Activated T-cell treated with anti-CD3 and anti-CD28 coated beads, Interleukin-2, amount 50 U/mL, for 24 hours (primary cell): ENCODE results near the gene ERCC2.
"Not testable (repeated sequence)": the region's sequence is repeated elsewhere in the genome, so short reads cannot be mapped to it uniquely, and the experiment has no call there.

Experiments
- DNase-seq: peaks from one replicate; pipeline ENCODE4 v3.0.0-alpha.2; 2020
- H3K27ac Mint-ChIP-seq: 2 replicates; pipeline ENCODE4 v1.8.0; 2020; ENCODE audit warnings: mild to moderate bottlenecking, mixed read lengths
- H3K27me3 Mint-ChIP-seq: 2 replicates; pipeline ENCODE4 v1.8.0; 2020; ENCODE audit warnings: mixed read lengths
- H3K36me3 Mint-ChIP-seq: 2 replicates; pipeline ENCODE4 v1.8.0; 2020; ENCODE audit warnings: low read depth, mixed read lengths
- H3K4me1 Mint-ChIP-seq: 2 replicates; pipeline ENCODE4 v1.8.0; 2020; ENCODE audit warnings: low read depth, mixed read lengths
- H3K4me3 Mint-ChIP-seq: 2 replicates; pipeline ENCODE4 v1.8.0; 2020; ENCODE audit warnings: mild to moderate bottlenecking, moderate library complexity, mixed read lengths
- H3K9me3 Mint-ChIP-seq: 2 replicates; pipeline ENCODE4 v1.8.0; 2020; ENCODE audit warnings: mixed read lengths

The ERCC2 gene

GRCh38 chr19:45370410-45371204, at the start of gene ERCC2:
TSS of gene ERCC2 (minus strand) at chr19:45370573. CDS start at chr19:45370540, 33 bp downstream.
- peaks cover 12% of the 10 kb centered on the region for H3K36me3 Mint-ChIP-seq
- DNase-seq = peak; percentile 100
- H3K4me3 Mint-ChIP-seq = peak within 1 kb of the TSS; percentile 84
- H3K27me3 Mint-ChIP-seq = no peaks in the 10 kb centered on the region
- H3K4me1 Mint-ChIP-seq = peaks cover 14% of the 10 kb centered on the region
- peak within 1 kb of the TSS; percentile 99 for H3K27ac Mint-ChIP-seq
- H3K9me3 Mint-ChIP-seq = no peaks in the 10 kb centered on the region

GRCh38 chr19:45419895-45420294, 49.5 kb upstream of the ERCC2 start:
- Mint-ChIP-seq H3K9me3 (no peaks in the 10 kb centered on the region), H3K36me3 (peaks cover 79% of the 10 kb centered on the region), H3K27me3 (no peaks in the 10 kb centered on the region), H3K4me3 (no peak overlapping the region), H3K4me1 (peaks cover 47% of the 10 kb centered on the region), H3K27ac (no peak overlapping the region)
- no peak for DNase-seq

DNA sequence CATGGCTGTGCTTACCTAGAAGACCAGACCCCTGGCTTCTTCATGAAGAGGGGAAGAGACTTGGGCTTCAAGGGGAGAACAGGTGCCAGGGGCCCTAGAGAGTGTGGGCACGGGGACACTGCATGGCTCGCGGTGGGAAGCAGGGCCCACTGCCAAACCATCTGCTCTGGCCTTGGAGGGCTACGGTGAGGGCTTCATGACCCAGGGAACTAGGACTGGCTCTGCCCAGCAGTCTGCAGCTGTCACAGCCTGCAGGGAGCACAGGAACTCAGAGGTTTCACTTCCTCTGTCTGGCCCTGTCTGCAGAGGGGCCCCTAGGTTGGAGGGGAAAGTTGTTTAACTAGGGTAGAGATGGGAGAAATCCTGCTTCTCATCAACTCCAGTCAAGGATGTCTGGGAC, 49.0 kb upstream of the ERCC2 start:
- no peaks in the 10 kb centered on the region for H3K9me3 Mint-ChIP-seq
- peaks cover 43% of the 10 kb centered on the region for H3K4me1 Mint-ChIP-seq
- H3K27ac Mint-ChIP-seq = peak overlapping the region; percentile 61
- H3K36me3 Mint-ChIP-seq = peaks cover 84% of the 10 kb centered on the region
- no peak for DNase-seq
- no peak overlapping the region for H3K4me3 Mint-ChIP-seq
- H3K27me3 Mint-ChIP-seq = no peaks in the 10 kb centered on the region

GRCh38 chr19:45418802-45419201, 48.4 kb upstream of the ERCC2 start:
- H3K27ac Mint-ChIP-seq = peak overlapping the region; percentile 61

GRCh38 chr19:45417151-45417550, 46.8 kb upstream of the ERCC2 start:
- Mint-ChIP-seq H3K4me3 (no peak overlapping the region), H3K27ac (no peak overlapping the region), H3K27me3 (no peaks in the 10 kb centered on the region), H3K4me1 (peaks cover 23% of the 10 kb centered on the region), H3K9me3 (no peaks in the 10 kb centered on the region), H3K36me3 (peaks cover 91% of the 10 kb centered on the region)
- no peak for DNase-seq

More at GRCh38 chr19:45418802-45419201, 48.4 kb upstream of the ERCC2 start:
- H3K4me1 Mint-ChIP-seq = peaks cover 37% of the 10 kb centered on the region
- DNase-seq = no peak
- H3K9me3 Mint-ChIP-seq = no peaks in the 10 kb centered on the region
- H3K4me3 Mint-ChIP-seq = no peak overlapping the region
- H3K27me3 Mint-ChIP-seq = no peaks in the 10 kb centered on the region
- H3K36me3 Mint-ChIP-seq = peaks cover 87% of the 10 kb centered on the region

GRCh38 chr19:45414468-45414867, 44.1 kb upstream of the ERCC2 start:
- H3K9me3 Mint-ChIP-seq = no peaks in the 10 kb centered on the region
- H3K4me1 Mint-ChIP-seq = peaks cover 7% of the 10 kb centered on the region
- no peaks in the 10 kb centered on the region for H3K27me3 Mint-ChIP-seq
- no peak for DNase-seq
- no peak overlapping the region for H3K27ac Mint-ChIP-seq
- H3K36me3 Mint-ChIP-seq = peaks cover 88% of the 10 kb centered on the region
- no peak overlapping the region for H3K4me3 Mint-ChIP-seq

DNA sequence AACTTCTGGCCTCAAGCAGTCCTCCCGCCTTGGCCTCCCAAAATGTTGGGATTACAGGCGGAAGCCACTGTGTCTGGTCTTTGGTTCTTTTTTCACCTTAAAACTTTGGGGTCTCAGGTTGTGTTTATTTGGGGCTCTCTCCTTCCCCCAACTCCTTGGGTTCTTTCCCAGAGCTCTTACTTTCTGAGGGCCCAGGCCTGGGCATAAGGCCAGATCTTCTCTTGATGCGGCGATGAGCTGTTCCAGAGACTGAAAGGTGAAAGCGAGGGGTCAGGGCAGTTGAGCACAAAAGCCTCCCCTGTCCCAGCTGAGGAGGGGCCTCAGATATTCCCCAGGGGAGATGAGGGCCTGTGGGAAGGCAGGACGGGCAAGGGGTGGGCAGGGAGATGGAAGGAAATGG, 43.1 kb upstream of the ERCC2 start:
- H3K27ac Mint-ChIP-seq = no peak overlapping the region
- no peak for DNase-seq
- no peaks in the 10 kb centered on the region for H3K27me3 Mint-ChIP-seq
- no peaks in the 10 kb centered on the region for H3K9me3 Mint-ChIP-seq
- H3K4me3 Mint-ChIP-seq = no peak overlapping the region
- H3K36me3 Mint-ChIP-seq = peaks cover 88% of the 10 kb centered on the region
- H3K4me1 Mint-ChIP-seq = peaks cover 12% of the 10 kb centered on the region

DNA sequence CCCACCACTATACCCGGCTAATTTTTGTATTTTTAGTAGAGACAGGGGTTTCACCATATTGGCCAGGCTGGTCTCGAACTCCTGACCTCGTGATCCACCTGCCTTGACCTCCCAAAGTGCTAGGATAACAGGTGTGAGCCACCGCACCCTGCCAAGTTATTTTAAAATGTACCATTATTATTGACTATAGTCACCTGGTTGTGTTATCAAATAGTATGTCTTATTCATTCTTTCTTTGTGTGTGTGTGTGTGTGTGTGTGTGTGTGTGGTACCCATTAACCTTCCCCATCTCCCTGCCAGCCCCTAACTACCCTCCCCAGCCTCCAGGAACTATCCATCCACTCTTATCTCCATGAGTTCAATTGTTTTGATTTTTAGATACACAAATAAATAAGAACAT, 40.0 kb upstream of the ERCC2 start:
- not testable (repeated sequence) for H3K27ac Mint-ChIP-seq, DNase-seq, H3K4me3 Mint-ChIP-seq, H3K9me3 Mint-ChIP-seq, H3K27me3 Mint-ChIP-seq
- Mint-ChIP-seq H3K36me3 (peaks cover 80% of the 10 kb centered on the region), H3K4me1 (peaks cover 36% of the 10 kb centered on the region)

DNA sequence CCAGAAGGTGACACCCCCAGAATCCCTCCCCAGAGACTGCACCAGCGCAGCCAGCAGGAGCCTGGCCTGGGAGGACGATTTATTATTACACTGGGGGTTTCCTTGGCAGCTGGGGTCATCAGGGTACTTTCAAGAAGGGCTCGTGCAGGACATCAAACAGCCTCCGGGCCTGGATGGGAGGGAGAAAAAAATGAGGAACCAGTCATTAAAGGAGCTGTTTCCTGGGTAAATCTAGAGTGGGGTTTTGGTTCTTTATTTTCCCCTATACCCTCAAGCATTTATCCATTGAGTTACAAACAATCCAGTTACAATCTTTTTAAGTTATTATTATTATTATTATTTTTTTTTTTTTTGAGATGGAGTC, 39.2 kb upstream of the ERCC2 start:
- no peak for DNase-seq
- Mint-ChIP-seq H3K27ac (peak overlapping the region; percentile 22), H3K36me3 (peaks cover 73% of the 10 kb centered on the region), H3K27me3 (peaks cover 8% of the 10 kb centered on the region), H3K4me1 (peaks cover 44% of the 10 kb centered on the region), H3K4me3 (no peak overlapping the region), H3K9me3 (no peaks in the 10 kb centered on the region)

DNA sequence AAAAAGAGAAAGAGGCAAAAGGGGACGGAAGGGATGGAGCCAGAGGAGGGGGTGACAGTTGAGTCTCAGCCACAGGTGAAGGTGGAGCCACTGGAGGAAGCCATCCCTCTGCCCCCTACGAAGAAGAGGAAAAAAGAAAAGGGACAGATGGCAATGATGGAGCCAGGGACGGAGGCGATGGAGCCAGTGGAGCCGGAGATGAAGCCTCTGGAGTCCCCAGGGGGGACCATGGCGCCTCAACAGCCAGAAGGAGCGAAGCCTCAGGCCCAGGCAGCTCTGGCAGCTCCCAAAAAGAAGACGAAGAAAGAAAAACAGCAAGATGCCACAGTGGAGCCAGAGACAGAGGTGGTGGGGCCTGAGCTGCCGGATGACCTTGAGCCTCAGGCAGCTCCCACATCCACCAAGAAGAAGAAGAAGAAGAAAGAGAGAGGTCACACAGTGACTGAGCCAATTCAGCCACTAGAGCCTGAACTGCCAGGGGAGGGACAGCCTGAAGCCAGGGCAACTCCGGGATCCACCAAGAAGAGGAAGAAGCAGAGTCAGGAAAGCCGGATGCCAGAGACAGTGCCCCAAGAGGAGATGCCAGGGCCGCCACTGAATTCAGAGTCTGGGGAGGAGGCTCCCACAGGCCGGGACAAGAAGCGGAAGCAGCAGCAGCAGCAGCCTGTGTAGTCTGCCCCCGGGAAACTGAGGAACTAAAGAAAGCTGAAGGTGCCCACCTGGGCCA, 38.6 kb upstream of the ERCC2 start:
- no peak overlapping the region for H3K4me3 Mint-ChIP-seq
- peaks cover 68% of the 10 kb centered on the region for H3K36me3 Mint-ChIP-seq
- peaks cover 50% of the 10 kb centered on the region for H3K4me1 Mint-ChIP-seq
- DNase-seq = no peak
- peak overlapping the region; percentile 35 for H3K27ac Mint-ChIP-seq
- H3K9me3 Mint-ChIP-seq = no peaks in the 10 kb centered on the region
- H3K27me3 Mint-ChIP-seq = peaks cover 14% of the 10 kb centered on the region

- Mint-ChIP-seq H3K4me3 (peak overlapping the region; percentile 96), H3K36me3 (peaks cover 59% of the 10 kb centered on the region), H3K27me3 (peaks cover 22% of the 10 kb centered on the region), H3K4me1 (peaks cover 56% of the 10 kb centered on the region), H3K9me3 (no peaks in the 10 kb centered on the region), H3K27ac (peak overlapping the region; percentile 95)
- no peak for DNase-seq
Measured at GRCh38 chr19:45408121-45408520, 37.7 kb upstream of the ERCC2 start.

- peaks cover 54% of the 10 kb centered on the region for H3K36me3 Mint-ChIP-seq
- peak overlapping the region; percentile 95 for H3K27ac Mint-ChIP-seq
- H3K4me3 Mint-ChIP-seq = peak overlapping the region; percentile 96
- peaks cover 58% of the 10 kb centered on the region for H3K4me1 Mint-ChIP-seq
- peaks cover 28% of the 10 kb centered on the region for H3K27me3 Mint-ChIP-seq
- not testable (repeated sequence) for H3K9me3 Mint-ChIP-seq, DNase-seq
Measured at GRCh38 chr19:45407585-45407984, 37.2 kb upstream of the ERCC2 start.

DNA sequence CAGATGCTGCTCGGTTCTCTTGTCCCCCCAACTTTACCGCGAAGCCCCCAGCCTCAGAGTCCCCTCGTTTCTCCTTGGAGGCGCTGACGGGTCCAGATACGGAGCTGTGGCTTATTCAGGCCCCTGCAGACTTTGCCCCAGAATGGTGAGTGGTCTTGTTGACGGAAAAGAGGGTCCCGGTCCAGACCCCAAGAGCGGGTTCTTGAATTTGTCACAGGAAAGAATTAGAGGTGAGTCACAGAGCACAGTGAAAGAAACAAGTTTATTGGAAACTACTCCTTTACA, 36.7 kb upstream of the ERCC2 start:
- peak overlapping the region; percentile 95 for H3K27ac Mint-ChIP-seq
- peaks cover 58% of the 10 kb centered on the region for H3K4me1 Mint-ChIP-seq
- H3K9me3 Mint-ChIP-seq = no peaks in the 10 kb centered on the region
- DNase-seq = no peak
- H3K4me3 Mint-ChIP-seq = peak overlapping the region; percentile 96
- peaks cover 31% of the 10 kb centered on the region for H3K27me3 Mint-ChIP-seq
- peaks cover 48% of the 10 kb centered on the region for H3K36me3 Mint-ChIP-seq

DNA sequence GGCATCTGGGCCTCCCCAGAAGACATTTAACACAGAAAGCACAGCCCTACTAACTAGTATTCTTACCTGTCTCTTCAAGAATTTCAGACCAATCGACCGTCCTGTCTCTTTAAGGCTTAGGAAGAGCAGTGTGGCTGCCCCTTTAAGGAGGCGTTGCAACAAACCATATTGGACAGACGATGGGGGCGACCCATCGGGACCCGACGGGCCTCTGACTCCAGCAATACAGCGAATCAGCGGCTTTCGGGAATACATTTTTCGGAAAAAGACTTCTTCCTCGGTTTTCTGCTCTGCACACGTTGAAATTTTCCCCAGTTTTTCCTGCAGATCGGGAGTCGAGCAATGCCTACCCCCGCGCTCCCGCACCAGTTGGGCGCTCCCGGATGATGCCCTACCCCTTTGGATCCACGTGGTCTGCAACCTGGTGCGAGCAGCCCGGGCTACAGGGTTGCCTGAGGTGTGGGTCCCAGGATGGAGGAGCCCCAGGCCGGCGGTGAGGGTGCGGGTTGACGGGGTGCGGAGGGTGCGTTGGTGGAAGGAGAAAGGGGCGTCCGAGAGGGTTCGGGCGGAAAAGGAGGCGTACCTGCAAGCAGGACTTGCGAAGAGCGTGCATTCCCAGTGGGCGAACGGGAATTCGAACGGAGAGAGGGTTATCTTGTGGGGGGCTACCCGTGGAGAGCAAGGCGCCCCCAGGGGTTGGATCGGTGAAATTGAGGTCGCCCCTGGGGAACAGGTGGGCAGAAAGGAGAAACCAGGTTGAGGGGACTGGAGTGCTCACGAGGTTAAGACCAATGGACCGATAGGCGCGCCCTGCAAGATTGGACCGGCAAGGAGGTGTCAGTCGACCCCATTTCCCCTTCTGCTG, 36.1 kb upstream of the ERCC2 start, which contains the start of gene POLR1G:
Gene POLR1G, plus strand, starts transcription at position 419 of the 865 bp plus-strand sequence. Its CDS starts 53 bp downstream, at position 472.
- Mint-ChIP-seq H3K9me3 (no peaks in the 10 kb centered on the region), H3K27me3 (peaks cover 36% of the 10 kb centered on the region), H3K4me1 (peaks cover 58% of the 10 kb centered on the region), H3K4me3 (peak within 1 kb of the TSS; percentile 96), H3K36me3 (peaks cover 46% of the 10 kb centered on the region), H3K27ac (peak within 1 kb of the TSS; percentile 95)
- DNase-seq = peak; percentile 89
